DOHH2 (cell line): ENCODE data around the gene PVRIG.

Experiments used
- H3F3A ChIP-seq: fragments of 200-600 bp; sonication (generic), shearing (Covaris generic); 2 replicates; pipeline ENCODE4 v1.6.0; 2016; ENCODE audit warnings: antibody characterized with exemption, mild to moderate bottlenecking; ENCODE audit not compliant: control insufficient read depth, insufficient read depth
- H3K27ac ChIP-seq: fragments of 200-600 bp; sonication (generic); 2 replicates; pipeline ENCODE4 v1.5.1; 2014; ENCODE audit warnings: low read depth, mild to moderate bottlenecking, low read length, moderate library complexity
- H3K27me3 ChIP-seq: fragments of 200-600 bp; sonication (generic); 2 replicates; pipeline ENCODE4 v1.6.1; 2014; ENCODE audit warnings: mild to moderate bottlenecking, low read length, mixed read lengths; ENCODE audit not compliant: control insufficient read depth
- H3K36me3 ChIP-seq: fragments of 200-600 bp; sonication (generic); 2 replicates; pipeline ENCODE4 v1.6.1; 2014; ENCODE audit warnings: mild to moderate bottlenecking, low read length, moderate library complexity, mixed read lengths; ENCODE audit not compliant: control insufficient read depth
- H3K4me1 ChIP-seq: fragments of 200-600 bp; sonication (generic); 2 replicates; pipeline ENCODE4 v1.6.1; 2014; ENCODE audit warnings: mild to moderate bottlenecking, low read length, mixed read lengths; ENCODE audit not compliant: control insufficient read depth
- H3K4me2 ChIP-seq: fragments of 200-600 bp; sonication (generic); 2 replicates; pipeline ENCODE4 v1.6.0; 2014; ENCODE audit warnings: mild to moderate bottlenecking, low read length, moderate library complexity
- H3K4me3 ChIP-seq: fragments of 200-600 bp; sonication (generic); 2 replicates; pipeline ENCODE4 v1.5.1; 2014; ENCODE audit warnings: mild to moderate bottlenecking, low read length, mixed read lengths
- H3K79me2 ChIP-seq: fragments of 200-600 bp; sonication (generic); 2 replicates; pipeline ENCODE4 v1.6.1; 2014; ENCODE audit warnings: mild to moderate bottlenecking, low read length, mixed read lengths; ENCODE audit not compliant: control insufficient read depth
- H3K9me2 ChIP-seq: fragments of 200-600 bp; sonication (generic); replicated peaks from 2 replicates; pipeline ENCODE4 v1.6.1; 2014; ENCODE audit warnings: mild to moderate bottlenecking, low read length, mixed read lengths; ENCODE audit not compliant: control insufficient read depth
- H3K9me3 ChIP-seq: fragments of 200-600 bp; sonication (generic); 2 replicates; pipeline ENCODE4 v1.6.1; 2014; ENCODE audit warnings: antibody characterized with exemption, low read length, mixed read lengths; ENCODE audit not compliant: control insufficient read depth, insufficient read depth
- H4K20me1 ChIP-seq: fragments of 200-600 bp; sonication (generic); 2 replicates; pipeline ENCODE4 v1.6.0; 2014; ENCODE audit warnings: low read depth, mild to moderate bottlenecking, antibody characterized with exemption, low read length, moderate library complexity; ENCODE audit not compliant: control insufficient read depth, insufficient read depth
- EZH2phosphoT487 ChIP-seq: fragments of 200-600 bp; sonication (generic); IDR thresholded peaks from 2 replicates; pipeline ENCODE4 v1.6.1; 2017; ENCODE audit warnings: borderline replicate concordance, mild to moderate bottlenecking, antibody characterized with exemption, low read length, moderate library complexity, mixed read lengths
- TF ChIP-seq, protein P1 (sequence below): fragments of 200-600 bp; sonication (generic); IDR thresholded peaks from one replicate; pipeline ENCODE4 v1.5.1; 2014; ENCODE audit warnings: antibody characterized with exemption, mild to moderate bottlenecking, low read depth, low read length; ENCODE audit not compliant: poor library complexity, severe bottlenecking

Gene PVRIG

DNA sequence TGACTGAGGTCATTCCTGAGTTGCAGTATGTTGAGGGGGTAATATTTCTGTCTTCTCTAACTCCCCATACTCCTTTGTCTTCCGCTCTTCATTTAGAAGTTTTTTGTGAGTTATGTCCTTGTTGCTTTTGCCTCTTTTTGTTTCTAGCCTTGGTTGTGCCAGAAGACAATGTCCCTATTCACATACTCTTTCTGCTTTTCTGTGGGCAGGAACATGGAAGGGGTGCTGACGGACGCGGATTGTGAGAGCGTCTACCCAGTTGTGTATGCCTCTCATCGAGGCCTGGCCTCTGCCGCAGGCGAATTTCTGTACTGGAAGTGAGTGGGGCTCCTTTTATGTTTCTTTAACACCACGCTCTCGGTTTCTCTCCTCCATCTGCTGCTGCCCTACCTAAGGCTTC lies 21.5 kb upstream of the PVRIG start:
- Histone ChIP-seq H4K20me1 (no peaks in the 10 kb centered on the region), H3F3A (peaks cover 32% of the 10 kb centered on the region), H3K9me3 (no peaks in the 10 kb centered on the region), H3K4me1 (peaks cover 97% of the 10 kb centered on the region), H3K9me2 (no peaks in the 10 kb centered on the region), H3K79me2 (peaks cover 17% of the 10 kb centered on the region), H3K4me3 (no peak overlapping the region), H3K27me3 (no peaks in the 10 kb centered on the region), H3K36me3 (peaks cover 77% of the 10 kb centered on the region), H3K4me2 (no peak overlapping the region), H3K27ac (peak overlapping the region; percentile 86)
- TF ChIP-seq, protein P1, sequence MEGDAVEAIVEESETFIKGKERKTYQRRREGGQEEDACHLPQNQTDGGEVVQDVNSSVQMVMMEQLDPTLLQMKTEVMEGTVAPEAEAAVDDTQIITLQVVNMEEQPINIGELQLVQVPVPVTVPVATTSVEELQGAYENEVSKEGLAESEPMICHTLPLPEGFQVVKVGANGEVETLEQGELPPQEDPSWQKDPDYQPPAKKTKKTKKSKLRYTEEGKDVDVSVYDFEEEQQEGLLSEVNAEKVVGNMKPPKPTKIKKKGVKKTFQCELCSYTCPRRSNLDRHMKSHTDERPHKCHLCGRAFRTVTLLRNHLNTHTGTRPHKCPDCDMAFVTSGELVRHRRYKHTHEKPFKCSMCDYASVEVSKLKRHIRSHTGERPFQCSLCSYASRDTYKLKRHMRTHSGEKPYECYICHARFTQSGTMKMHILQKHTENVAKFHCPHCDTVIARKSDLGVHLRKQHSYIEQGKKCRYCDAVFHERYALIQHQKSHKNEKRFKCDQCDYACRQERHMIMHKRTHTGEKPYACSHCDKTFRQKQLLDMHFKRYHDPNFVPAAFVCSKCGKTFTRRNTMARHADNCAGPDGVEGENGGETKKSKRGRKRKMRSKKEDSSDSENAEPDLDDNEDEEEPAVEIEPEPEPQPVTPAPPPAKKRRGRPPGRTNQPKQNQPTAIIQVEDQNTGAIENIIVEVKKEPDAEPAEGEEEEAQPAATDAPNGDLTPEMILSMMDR = no peak
- no peak for TF ChIP-seq EZH2phosphoT487

DNA sequence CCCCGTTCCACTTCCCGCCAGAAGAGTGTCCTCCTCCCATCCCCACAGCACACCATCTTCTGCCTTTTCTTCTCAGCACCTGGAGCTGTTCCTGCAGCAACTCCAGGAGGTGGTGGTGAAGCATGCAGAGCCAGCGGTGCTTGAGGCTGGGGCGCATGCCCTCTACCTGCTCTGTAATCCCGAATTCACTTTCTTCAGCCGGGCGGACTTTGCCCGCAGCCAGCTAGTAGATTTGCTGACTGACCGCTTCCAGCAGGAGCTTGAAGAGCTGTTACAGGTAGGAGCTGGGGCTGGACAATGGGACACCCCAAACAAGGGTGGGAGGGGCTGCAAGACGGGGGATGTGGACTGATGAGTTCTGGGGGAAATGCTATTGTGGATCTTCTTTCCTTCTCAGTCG lies 19.1 kb upstream of the PVRIG start:
- peak overlapping the region; percentile 84 for H3K4me2 ChIP-seq
- H3K4me1 ChIP-seq = peaks cover 91% of the 10 kb centered on the region
- TF ChIP-seq, protein P1 = no peak
- no peak for TF ChIP-seq EZH2phosphoT487

DNA sequence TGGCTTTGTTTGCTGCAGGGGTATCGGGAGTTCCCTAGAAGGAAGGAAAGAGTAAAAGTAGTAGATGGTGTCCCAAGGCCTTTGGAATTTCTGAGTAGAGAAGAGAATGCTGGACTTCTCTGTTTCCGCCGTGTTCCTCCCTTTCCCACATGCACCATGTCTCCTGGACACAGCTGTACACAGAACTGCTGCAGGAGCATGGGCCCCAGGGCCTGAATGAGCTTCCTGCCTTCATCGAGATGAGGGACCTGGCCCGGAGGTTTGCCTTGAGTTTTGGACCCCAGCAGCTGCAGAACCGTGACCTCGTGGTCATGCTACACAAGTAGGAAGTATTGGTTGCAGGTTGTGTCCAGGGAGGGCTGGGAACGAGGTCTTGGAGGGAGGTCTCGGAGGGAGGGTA lies 15.3 kb upstream of the PVRIG start:
- no peak for TF ChIP-seq EZH2phosphoT487
- TF ChIP-seq, protein P1 = no peak
- H3K4me2 ChIP-seq = peak overlapping the region; percentile 51
- peak overlapping the region; percentile 48 for H3K27ac ChIP-seq

More for the DNA sequence above, 19.1 kb upstream of the PVRIG start:
- no peaks in the 10 kb centered on the region for H3K9me3 ChIP-seq
- no peaks in the 10 kb centered on the region for H3K9me2 ChIP-seq
- peak overlapping the region; percentile 69 for H3K4me3 ChIP-seq
- H3K27me3 ChIP-seq = no peaks in the 10 kb centered on the region
- peak overlapping the region; percentile 86 for H3K27ac ChIP-seq
- peaks cover 17% of the 10 kb centered on the region for H3K79me2 ChIP-seq
- H3K36me3 ChIP-seq = peaks cover 73% of the 10 kb centered on the region
- H3F3A ChIP-seq = peaks cover 18% of the 10 kb centered on the region
- H4K20me1 ChIP-seq = no peaks in the 10 kb centered on the region

More for the DNA sequence above, 15.3 kb upstream of the PVRIG start:
- no peaks in the 10 kb centered on the region for H3K27me3 ChIP-seq
- H3K36me3 ChIP-seq = peaks cover 85% of the 10 kb centered on the region
- no peaks in the 10 kb centered on the region for H4K20me1 ChIP-seq
- peaks cover 20% of the 10 kb centered on the region for H3K79me2 ChIP-seq
- no peaks in the 10 kb centered on the region for H3K9me2 ChIP-seq
- H3F3A ChIP-seq = peaks cover 26% of the 10 kb centered on the region
- no peaks in the 10 kb centered on the region for H3K9me3 ChIP-seq
- H3K4me3 ChIP-seq = peak overlapping the region; percentile 36
- H3K4me1 ChIP-seq = peaks cover 86% of the 10 kb centered on the region
